LNCaP clone FGC (cell line): ENCODE measurements around the gene RUNX3.

ENCODE experiments used
- DNase-seq: peaks from one replicate; pipeline ENCODE4 v3.0.0-alpha.2; 2011; ENCODE audit warnings: low read depth
- H3K4me3 ChIP-seq: 2 replicates; pipeline ENCODE4 v1.5.1; 2011; ENCODE audit warnings: mild to moderate bottlenecking, low read depth, low read length, control low read depth
- TF ChIP-seq, protein P1 (sequence below): IDR thresholded peaks from 2 replicates; pipeline ENCODE4 v1.5.1; 2012; ENCODE audit warnings: mild to moderate bottlenecking; ENCODE audit not compliant: control insufficient read depth, insufficient read depth; ENCODE audit errors: extremely low read depth

Gene RUNX3

DNA sequence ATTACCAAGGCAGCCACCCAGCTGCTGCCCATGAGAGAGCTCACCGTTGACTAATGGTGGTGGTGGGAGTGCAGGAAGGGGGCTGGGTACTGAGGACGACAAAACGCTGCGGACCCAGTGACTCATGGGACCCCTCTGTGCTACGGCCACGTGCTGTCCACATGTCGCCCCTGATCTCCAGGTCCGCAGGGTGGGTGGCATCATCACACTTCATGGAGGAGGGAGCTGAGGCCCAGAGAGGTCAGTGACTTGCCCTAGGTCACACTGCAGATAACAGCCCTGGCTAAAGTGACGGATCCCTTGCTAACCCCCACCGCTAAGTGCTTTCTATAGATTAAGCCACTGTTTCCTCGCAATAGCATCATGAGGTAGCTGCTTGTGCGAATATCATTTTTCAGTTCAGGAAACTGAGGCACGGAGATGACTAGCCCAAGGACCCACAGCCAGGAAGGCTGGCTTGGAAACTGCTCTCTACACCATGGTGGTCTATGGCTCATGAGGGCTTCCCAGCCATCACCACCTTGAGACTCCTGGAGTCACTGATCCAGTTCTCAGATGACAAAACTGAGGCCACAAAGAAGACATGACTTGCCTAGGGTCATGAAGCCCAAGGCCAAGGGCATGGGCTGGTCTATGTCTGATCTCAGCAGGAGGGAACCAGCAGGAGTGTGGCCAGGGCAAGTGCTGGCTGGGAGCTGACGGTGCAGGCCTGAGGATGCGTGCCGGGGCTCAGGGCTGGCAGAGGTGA, 12.6 kb downstream of the RUNX3 start:
- DNase-seq = no peak
- H3K4me3 ChIP-seq = no peak overlapping the region
- TF ChIP-seq, protein P1, sequence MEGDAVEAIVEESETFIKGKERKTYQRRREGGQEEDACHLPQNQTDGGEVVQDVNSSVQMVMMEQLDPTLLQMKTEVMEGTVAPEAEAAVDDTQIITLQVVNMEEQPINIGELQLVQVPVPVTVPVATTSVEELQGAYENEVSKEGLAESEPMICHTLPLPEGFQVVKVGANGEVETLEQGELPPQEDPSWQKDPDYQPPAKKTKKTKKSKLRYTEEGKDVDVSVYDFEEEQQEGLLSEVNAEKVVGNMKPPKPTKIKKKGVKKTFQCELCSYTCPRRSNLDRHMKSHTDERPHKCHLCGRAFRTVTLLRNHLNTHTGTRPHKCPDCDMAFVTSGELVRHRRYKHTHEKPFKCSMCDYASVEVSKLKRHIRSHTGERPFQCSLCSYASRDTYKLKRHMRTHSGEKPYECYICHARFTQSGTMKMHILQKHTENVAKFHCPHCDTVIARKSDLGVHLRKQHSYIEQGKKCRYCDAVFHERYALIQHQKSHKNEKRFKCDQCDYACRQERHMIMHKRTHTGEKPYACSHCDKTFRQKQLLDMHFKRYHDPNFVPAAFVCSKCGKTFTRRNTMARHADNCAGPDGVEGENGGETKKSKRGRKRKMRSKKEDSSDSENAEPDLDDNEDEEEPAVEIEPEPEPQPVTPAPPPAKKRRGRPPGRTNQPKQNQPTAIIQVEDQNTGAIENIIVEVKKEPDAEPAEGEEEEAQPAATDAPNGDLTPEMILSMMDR = no peak

DNA sequence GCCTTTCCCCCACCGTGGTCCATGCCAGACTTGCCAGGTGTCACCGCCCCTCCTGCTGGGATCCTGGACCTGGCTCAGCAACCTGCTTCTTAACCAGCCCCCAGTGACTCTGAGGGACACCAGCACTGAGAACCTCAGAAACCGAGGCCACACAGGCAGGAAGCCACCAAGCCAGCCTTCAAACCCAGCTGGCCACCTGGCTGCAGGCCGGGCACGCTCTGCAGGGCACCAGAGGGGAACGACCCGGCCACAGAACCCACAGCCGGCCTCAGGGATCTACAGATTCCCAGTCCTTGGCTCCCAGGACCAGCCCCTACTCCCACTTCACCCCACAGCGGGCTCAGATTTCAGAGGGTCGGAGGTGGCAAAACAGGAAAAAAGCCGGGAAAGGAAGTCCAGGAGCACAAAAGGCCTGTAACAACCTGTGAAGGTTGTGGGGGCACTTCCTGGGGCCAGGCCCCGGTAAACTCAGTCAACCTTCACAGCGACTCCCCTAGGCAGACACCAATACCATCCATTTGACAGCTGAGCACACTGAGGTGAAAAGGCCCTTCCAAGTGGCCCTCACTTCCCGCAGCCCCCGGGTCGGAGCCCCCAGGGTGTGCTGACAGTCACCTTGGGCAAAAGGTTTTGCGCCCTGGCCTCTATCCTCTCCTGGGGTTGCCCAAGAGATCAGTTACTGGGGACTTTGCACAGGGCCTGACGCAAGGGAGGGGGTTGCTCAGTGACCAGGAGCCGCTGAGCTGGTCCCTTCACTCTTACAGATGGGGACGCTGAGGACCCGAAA, 14.1 kb downstream of the RUNX3 start:
- H3K4me3 ChIP-seq = no peak overlapping the region
- TF ChIP-seq, protein P1 = no peak
- no peak for DNase-seq

DNA sequence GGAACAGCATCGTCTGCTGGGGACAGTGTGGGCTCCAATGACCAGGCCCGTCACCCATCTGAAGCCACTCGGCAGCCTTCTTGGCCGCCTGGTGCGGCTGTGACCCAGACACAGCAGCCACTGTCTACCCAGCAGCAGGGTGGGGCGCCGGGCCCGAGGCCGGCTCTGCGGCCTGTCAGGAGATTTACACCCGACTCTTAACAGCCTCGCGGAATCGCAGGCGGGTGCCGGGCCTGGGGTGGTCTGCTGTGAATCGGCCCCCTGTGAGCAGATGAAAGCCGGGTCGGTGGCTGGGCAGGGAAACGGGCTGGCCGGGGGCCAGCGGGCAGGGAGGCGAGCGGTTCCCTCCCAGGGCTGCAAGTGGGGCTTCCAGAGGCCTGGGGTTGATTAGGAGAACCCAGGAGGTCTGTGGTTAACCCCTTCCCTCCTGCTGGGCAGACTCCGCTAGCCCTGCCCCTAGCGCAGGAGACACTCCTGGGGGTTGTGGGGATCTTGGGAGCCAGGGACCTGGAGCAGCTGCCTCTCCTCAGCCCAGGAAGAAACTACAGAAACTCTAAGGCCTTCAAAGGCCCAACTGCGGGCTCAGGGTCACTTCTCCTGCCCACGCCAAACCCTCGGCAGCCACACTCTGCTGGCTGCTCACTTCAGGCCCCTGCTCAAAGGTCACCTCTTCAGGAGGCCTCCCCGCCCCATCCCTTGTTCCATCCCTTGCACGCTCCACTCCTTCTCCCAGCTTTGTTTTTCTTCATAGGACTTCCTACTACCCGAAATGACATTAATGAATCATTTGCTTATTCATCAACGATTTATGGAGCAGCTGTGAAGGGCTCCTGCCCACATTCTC, 15.6 kb downstream of the RUNX3 start:
- H3K4me3 ChIP-seq = no peak overlapping the region
- TF ChIP-seq, protein P1 = no peak
- DNase-seq = no peak

DNA sequence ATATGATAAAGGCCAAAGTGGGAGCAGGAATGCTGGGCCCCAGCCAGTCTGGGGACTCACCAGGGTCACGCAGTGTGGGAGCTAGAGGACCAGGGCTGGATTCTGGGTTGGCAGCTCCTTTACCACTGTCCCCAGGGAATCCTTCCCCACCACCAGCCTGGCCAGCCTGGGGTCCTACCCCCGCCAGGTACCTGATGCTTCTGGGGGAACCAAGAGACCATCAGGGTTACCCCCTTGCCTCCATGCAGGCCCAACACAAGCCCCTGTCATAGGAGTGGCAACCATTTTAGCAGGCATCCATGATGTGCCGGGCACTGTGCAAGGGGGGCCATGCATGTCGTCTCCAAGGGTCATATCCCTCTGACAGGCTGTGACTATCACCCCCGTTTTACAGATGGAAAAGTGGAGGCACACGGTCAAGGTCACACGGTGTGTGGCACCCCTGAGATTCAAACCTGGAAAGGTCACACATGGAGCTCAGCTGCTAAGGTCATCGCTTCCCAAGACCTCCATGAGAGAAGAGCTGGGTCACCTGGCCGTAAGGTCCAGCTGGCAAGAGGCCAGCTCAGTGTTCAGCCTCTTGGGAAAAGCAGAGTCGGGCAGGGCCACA, 16.4 kb downstream of the RUNX3 start:
- no peak overlapping the region for H3K4me3 ChIP-seq
- TF ChIP-seq, protein P1 = no peak
- no peak for DNase-seq

DNA sequence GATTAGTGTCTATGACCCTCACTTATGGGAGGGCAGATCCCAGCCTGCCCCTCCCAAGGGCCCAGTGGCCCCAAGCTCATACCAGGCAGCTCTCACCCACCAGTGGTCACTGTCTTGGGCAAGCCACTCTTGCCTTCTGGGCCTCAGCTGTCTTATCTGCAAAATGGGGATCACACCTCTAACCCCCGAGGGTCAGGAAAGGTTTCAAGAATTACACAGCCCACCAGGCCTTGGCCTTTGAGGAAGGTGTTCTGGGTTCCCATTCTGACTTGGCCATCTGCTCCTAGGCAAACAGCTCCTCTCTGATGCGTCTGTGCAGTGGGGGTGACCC, 16.8 kb downstream of the RUNX3 start:
- TF ChIP-seq, protein P1 = no peak
- no peak for DNase-seq

DNA sequence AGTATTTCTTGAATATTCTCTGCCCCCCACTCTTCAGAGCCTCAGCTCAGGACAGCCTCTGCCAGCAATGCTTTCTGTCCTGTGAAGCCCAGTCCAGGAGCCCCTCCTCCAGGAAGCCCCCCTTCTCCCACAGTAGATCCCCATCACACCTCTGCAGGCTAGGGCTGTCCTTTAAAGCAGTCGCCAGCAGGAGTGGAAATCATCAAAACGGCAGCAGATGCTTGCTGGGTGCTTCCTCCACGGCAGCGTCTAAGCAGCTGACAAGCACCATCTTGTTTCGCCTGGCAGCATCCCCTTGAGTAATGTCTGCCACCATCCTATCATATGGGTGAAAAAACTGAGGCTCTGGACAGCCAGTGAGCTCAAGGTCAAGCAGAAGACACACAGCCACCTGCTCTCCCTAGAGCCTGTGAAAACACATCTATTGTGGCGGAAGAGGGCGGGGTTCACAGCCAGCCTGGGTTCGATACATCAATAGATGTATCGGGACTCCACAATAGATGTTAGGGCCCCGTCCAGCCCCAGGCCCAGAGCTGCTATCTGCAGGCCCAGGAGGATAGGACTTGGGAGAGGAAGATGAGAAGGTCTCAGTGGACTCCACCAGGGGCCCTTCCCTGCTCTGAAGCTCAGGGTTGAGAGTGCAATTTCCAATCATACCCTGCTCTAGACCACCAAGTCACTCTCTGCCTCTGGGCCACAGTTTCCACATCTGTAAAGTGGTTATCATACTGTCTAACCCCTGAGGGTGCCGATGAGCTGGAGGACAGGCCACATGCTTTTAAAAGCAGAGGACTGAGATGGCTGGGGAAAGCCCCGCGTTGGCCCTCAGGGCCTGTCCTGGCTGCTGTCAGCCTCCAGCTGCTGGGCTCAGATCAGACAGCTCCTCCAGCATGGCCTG, 17.5 kb downstream of the RUNX3 start:
- TF ChIP-seq, protein P1 = no peak

More for the DNA sequence above, 16.8 kb downstream of the RUNX3 start:
- H3K4me3 ChIP-seq = no peak overlapping the region

More for the DNA sequence above, 17.5 kb downstream of the RUNX3 start:
- H3K4me3 ChIP-seq = no peak overlapping the region
- DNase-seq = no peak
